SK-N-SH treated with all-trans-retinoic acid at 6 μM for 48 hours (cell line): ENCODE results near the gene CTTNBP2NL.

Experiments
- ATAC-seq: fragments of 200-7000 bp; cut with Tn5 transposase; 3 replicates; pipeline ENCODE4 v1.9.1; 2020; ENCODE audit warnings: mild to moderate bottlenecking, moderate library complexity
- ARNTL ChIP-seq: fragments of 450-650 bp; formaldehyde crosslinking; IDR thresholded peaks from 2 replicates; pipeline ENCODE4 v1.5.0; 2020; ENCODE audit warnings: low read depth, mild to moderate bottlenecking, moderate library complexity, borderline replicate concordance
- CREB5 ChIP-seq: fragments of 250-450 bp; sonication (Bioruptor Pico); IDR thresholded peaks from 2 replicates; pipeline ENCODE4 v1.5.1; 2020; ENCODE audit warnings: low read depth, mild to moderate bottlenecking, moderate library complexity
- CSDC2 ChIP-seq: fragments of 250-450 bp; sonication (Bioruptor Pico); IDR thresholded peaks from 2 replicates; pipeline ENCODE4 v1.5.0; 2020; ENCODE audit warnings: mild to moderate bottlenecking, moderate library complexity
- CSRNP3 ChIP-seq: fragments of 250-450 bp; sonication (Bioruptor Pico); IDR thresholded peaks from 2 replicates; pipeline ENCODE4 v1.5.1; 2021; ENCODE audit warnings: mild to moderate bottlenecking, moderate library complexity
- ESRRG ChIP-seq: fragments of 250-450 bp; sonication (Bioruptor Pico); IDR thresholded peaks from 2 replicates; pipeline ENCODE4 v1.6.1; 2021; ENCODE audit warnings: mild to moderate bottlenecking
- GLIS3 ChIP-seq: fragments of 250-450 bp; sonication (Bioruptor Pico); IDR thresholded peaks from 2 replicates; pipeline ENCODE4 v1.5.0; 2020; ENCODE audit warnings: mild to moderate bottlenecking, moderate library complexity
- ISL1 ChIP-seq: fragments of 250-450 bp; sonication (Bioruptor Pico); IDR thresholded peaks from 2 replicates; pipeline ENCODE4 v2.1.2; 2022; ENCODE audit warnings: mild to moderate bottlenecking, moderate library complexity
- OSR1 ChIP-seq: fragments of 250-450 bp; sonication (Bioruptor Pico); IDR thresholded peaks from 2 replicates; pipeline ENCODE4 v1.8.0; 2022; ENCODE audit warnings: moderate library complexity, mild to moderate bottlenecking, inconsistent platforms
- PPARA ChIP-seq: fragments of 250-450 bp; sonication (Bioruptor Pico); IDR thresholded peaks from 2 replicates; pipeline ENCODE4 v1.5.0; 2020; ENCODE audit warnings: mild to moderate bottlenecking, borderline replicate concordance
- RARB ChIP-seq: fragments of 250-450 bp; sonication (Bioruptor Pico); IDR thresholded peaks from 2 replicates; pipeline ENCODE4 v1.8.0; 2021; ENCODE audit warnings: mild to moderate bottlenecking, moderate library complexity
- SNAI2 ChIP-seq: fragments of 250-450 bp; sonication (Bioruptor Pico); IDR thresholded peaks from 2 replicates; pipeline ENCODE4 v1.5.0; 2020; ENCODE audit warnings: mild to moderate bottlenecking, moderate library complexity
- TCF4 ChIP-seq: fragments of 250-450 bp; sonication (Bioruptor Pico); IDR thresholded peaks from 2 replicates; pipeline ENCODE4 v1.8.0; 2021; ENCODE audit warnings: mild to moderate bottlenecking, moderate library complexity, borderline replicate concordance
- TOX ChIP-seq: fragments of 250-450 bp; sonication (Bioruptor Pico); IDR thresholded peaks from 2 replicates; pipeline ENCODE4 v1.8.0; 2021; ENCODE audit warnings: mild to moderate bottlenecking, moderate library complexity, borderline replicate concordance
- TSHZ2 ChIP-seq: fragments of 250-450 bp; sonication (Bioruptor Pico); IDR thresholded peaks from 2 replicates; pipeline ENCODE4 v1.5.0; 2020; ENCODE audit warnings: mild to moderate bottlenecking, moderate library complexity
- ZC3H10 ChIP-seq: fragments of 250-450 bp; sonication (Bioruptor Pico); IDR thresholded peaks from 2 replicates; pipeline ENCODE4 v1.5.1; 2021; ENCODE audit warnings: mild to moderate bottlenecking, moderate library complexity
- ZFP3 ChIP-seq: fragments of 250-450 bp; sonication (Bioruptor Pico); IDR thresholded peaks from 2 replicates; pipeline ENCODE4 v1.5.0; 2020; ENCODE audit warnings: mild to moderate bottlenecking, moderate library complexity
- ZFP30 ChIP-seq: fragments of 450-650 bp; formaldehyde crosslinking; IDR thresholded peaks from 2 replicates; pipeline ENCODE4 v1.5.0; 2022; ENCODE audit warnings: mild to moderate bottlenecking, moderate library complexity
- ZNF565 ChIP-seq: fragments of 450-650 bp; formaldehyde crosslinking; conservative IDR thresholded peaks from 2 replicates; pipeline ENCODE4 v1.5.0; 2020; ENCODE audit warnings: low read depth, mild to moderate bottlenecking, moderate library complexity
- ZNF70 ChIP-seq: fragments of 450-650 bp; formaldehyde crosslinking; IDR thresholded peaks from 2 replicates; pipeline ENCODE4 v1.5.0; 2020; ENCODE audit warnings: mild to moderate bottlenecking, moderate library complexity
- TF ChIP-seq, protein P1 (sequence below): fragments of 250-450 bp; sonication (Bioruptor Pico); IDR thresholded peaks from 2 replicates; pipeline ENCODE4 v1.8.0; 2021; ENCODE audit warnings: low read depth, mild to moderate bottlenecking, moderate library complexity, borderline replicate concordance
- TF ChIP-seq, protein P2 (sequence below): fragments of 250-450 bp; sonication (Bioruptor Pico); IDR thresholded peaks from 2 replicates; pipeline ENCODE4 v1.8.0; 2020; ENCODE audit warnings: mild to moderate bottlenecking, moderate library complexity, borderline replicate concordance

The CTTNBP2NL gene

DNA sequence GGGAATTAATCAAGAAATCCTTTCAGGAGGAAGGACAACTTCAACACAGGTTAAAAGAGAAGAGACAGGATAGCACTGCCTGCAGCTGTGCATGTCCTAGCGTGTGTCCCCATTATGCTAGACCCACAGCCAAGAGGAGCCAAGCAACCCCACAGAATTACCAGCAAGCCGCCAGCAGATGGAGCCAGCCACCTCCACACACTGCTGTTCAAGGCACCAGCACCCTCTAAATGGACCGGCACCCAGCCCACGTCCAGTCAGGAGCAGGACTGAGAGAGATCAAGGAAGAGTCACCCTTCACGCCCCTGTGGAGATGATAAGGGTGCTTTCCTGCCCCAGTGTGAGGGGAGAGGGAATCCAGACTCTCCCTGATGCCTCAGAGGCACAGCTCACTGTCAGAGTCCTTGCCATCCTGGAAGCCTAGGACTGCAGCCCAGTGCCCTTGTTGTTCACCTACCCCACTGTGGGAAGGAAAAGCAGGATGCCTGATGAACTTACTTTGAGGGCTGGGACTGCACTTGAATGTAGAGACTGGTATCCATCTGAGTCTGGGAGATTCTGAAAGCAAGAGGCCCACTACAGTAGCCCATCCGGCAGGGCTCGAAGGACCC is 37.1 kb upstream of the CTTNBP2NL start:
- TF ChIP-seq RARB (CRISPR knock-in tag): no peak
- no peak for TF ChIP-seq GLIS3 (CRISPR knock-in tag)
- no peak for TF ChIP-seq CREB5
- no peak for TF ChIP-seq ZFP30 (CRISPR knock-in tag)
- no peak for TF ChIP-seq ISL1
- TF ChIP-seq ZFP3: no peak
- no peak for TF ChIP-seq ZC3H10
- TF ChIP-seq OSR1 (CRISPR knock-in tag): no peak
- TF ChIP-seq CSDC2 (CRISPR knock-in tag): no peak
- TF ChIP-seq TCF4: no peak
- ATAC-seq: peak; percentile 96

GRCh38 chr1:112359961-112360767 is 35.9 kb upstream of the CTTNBP2NL start:
- TF ChIP-seq TCF4 (no peak), ISL1 (no peak), CSRNP3 (CRISPR knock-in tag) (no peak), GLIS3 (CRISPR knock-in tag) (no peak)
- TF ChIP-seq, protein P1, sequence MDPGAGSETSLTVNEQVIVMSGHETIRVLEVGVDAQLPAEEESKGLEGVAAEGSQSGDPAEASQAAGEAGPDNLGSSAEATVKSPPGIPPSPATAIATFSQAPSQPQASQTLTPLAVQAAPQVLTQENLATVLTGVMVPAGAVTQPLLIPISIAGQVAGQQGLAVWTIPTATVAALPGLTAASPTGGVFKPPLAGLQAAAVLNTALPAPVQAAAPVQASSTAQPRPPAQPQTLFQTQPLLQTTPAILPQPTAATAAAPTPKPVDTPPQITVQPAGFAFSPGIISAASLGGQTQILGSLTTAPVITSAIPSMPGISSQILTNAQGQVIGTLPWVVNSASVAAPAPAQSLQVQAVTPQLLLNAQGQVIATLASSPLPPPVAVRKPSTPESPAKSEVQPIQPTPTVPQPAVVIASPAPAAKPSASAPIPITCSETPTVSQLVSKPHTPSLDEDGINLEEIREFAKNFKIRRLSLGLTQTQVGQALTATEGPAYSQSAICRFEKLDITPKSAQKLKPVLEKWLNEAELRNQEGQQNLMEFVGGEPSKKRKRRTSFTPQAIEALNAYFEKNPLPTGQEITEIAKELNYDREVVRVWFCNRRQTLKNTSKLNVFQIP (CRISPR knock-in tag): no peak
- TF ChIP-seq, all 23 proteins: peak for 0
- peak; percentile 62 for ATAC-seq

- TF ChIP-seq TSHZ2 (CRISPR knock-in tag) (no peak), ARNTL (no peak), GLIS3 (CRISPR knock-in tag) (no peak), ISL1 (no peak), CSDC2 (CRISPR knock-in tag) (no peak), OSR1 (CRISPR knock-in tag) (no peak), ESRRG (CRISPR knock-in tag) (no peak), TOX (CRISPR knock-in tag) (no peak), PPARA (CRISPR knock-in tag) (no peak), ZNF565 (CRISPR knock-in tag) (no peak), ZC3H10 (no peak), CSRNP3 (CRISPR knock-in tag) (no peak), ZNF70 (CRISPR knock-in tag) (no peak), TCF4 (no peak)
These were observed 32.4 kb upstream of the CTTNBP2NL start for GRCh38 chr1:112363636-112364035.

DNA sequence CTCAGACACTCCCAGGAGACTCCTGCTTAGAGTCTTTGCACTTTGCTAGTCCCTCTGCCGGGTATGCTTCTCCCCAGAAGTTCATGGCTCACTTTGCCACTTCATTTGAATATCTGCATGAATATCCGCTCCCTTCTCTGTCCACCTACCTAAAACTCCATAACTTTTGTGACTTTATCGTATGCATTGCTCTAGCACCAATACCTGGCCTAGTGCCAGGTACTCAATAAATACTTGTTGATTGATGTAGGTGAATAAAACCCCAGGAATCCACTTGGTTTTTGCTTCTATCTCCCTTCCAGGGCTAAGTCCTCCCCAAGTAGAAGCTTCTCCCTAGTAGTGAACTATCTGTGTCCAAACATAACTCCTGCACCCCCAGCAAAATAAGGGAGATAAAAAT is 27.8 kb upstream of the CTTNBP2NL start:
- no peak for ATAC-seq
- TF ChIP-seq ZC3H10 (no peak), ZFP3 (no peak), SNAI2 (no peak), ZNF70 (CRISPR knock-in tag) (no peak), TSHZ2 (CRISPR knock-in tag) (no peak), GLIS3 (CRISPR knock-in tag) (no peak)
- TF ChIP-seq, protein P2, sequence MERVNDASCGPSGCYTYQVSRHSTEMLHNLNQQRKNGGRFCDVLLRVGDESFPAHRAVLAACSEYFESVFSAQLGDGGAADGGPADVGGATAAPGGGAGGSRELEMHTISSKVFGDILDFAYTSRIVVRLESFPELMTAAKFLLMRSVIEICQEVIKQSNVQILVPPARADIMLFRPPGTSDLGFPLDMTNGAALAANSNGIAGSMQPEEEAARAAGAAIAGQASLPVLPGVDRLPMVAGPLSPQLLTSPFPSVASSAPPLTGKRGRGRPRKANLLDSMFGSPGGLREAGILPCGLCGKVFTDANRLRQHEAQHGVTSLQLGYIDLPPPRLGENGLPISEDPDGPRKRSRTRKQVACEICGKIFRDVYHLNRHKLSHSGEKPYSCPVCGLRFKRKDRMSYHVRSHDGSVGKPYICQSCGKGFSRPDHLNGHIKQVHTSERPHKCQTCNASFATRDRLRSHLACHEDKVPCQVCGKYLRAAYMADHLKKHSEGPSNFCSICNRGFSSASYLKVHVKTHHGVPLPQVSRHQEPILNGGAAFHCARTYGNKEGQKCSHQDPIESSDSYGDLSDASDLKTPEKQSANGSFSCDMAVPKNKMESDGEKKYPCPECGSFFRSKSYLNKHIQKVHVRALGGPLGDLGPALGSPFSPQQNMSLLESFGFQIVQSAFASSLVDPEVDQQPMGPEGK (CRISPR knock-in tag): no peak

More at GRCh38 chr1:112363636-112364035, 32.4 kb upstream of the CTTNBP2NL start:
- no peak for ATAC-seq
